ENCODE results near the gene SBF1. TPM values are rescaled to one million over a fixed set of nuclear protein-coding genes. Genes with fewer than 3 reads are reported as not detected.

SBF1 gene
- total RNA-seq, 2 donors from 2014 or later: 41.1 to 57.1 TPM

GRCh38 chr22:50461979-50462540 is 12.8 kb downstream of the SBF1 start:
- no peak overlapping the region for H3K4me3 ChIP-seq
- no peak for DNase-seq (ENCODE audit: low spot score)
- no peaks in the 10 kb centered on the region for H3K27me3 ChIP-seq
- no peak for TF ChIP-seq CTCF (IDR thresholded peaks at IDR 0.05)
- no peaks in the 10 kb centered on the region for H3K4me1 ChIP-seq
- peaks cover 96% of the 10 kb centered on the region for H3K36me3 ChIP-seq
- no peak overlapping the region for H3K27ac ChIP-seq
- H3K9me3 ChIP-seq: no peaks in the 10 kb centered on the region

GRCh38 chr22:50461536-50461935 is 13.3 kb downstream of the SBF1 start:
- Histone ChIP-seq H3K4me3 (no peak overlapping the region), H3K4me1 (no peaks in the 10 kb centered on the region), H3K27me3 (no peaks in the 10 kb centered on the region), H3K36me3 (peaks cover 90% of the 10 kb centered on the region), H3K9me3 (no peaks in the 10 kb centered on the region), H3K27ac (no peak overlapping the region)
- DNase-seq (ENCODE audit: low spot score): no peak
- no peak for TF ChIP-seq CTCF (IDR thresholded peaks at IDR 0.05)

- Histone ChIP-seq H3K9me3 (no peaks in the 10 kb centered on the region), H3K27me3 (no peaks in the 10 kb centered on the region), H3K27ac (no peak overlapping the region), H3K36me3 (peaks cover 86% of the 10 kb centered on the region), H3K4me3 (no peak overlapping the region), H3K4me1 (no peaks in the 10 kb centered on the region)
- DNase-seq (ENCODE audit: low spot score): no peak
- TF ChIP-seq CTCF (IDR thresholded peaks at IDR 0.05): no peak
Observed at GRCh38 chr22:50460938-50461337, 13.9 kb downstream of the SBF1 start.

GRCh38 chr22:50459496-50460140 is 15.2 kb downstream of the SBF1 start:
- no peaks in the 10 kb centered on the region for H3K4me1 ChIP-seq
- no peaks in the 10 kb centered on the region for H3K27me3 ChIP-seq
- H3K4me3 ChIP-seq: no peak overlapping the region
- no peak for TF ChIP-seq CTCF (IDR thresholded peaks at IDR 0.05)
- H3K9me3 ChIP-seq: no peaks in the 10 kb centered on the region
- DNase-seq (ENCODE audit: low spot score): no peak
- H3K36me3 ChIP-seq: peaks cover 86% of the 10 kb centered on the region
- H3K27ac ChIP-seq: no peak overlapping the region

GRCh38 chr22:50459016-50459415 is 15.8 kb downstream of the SBF1 start:
- no peaks in the 10 kb centered on the region for H3K4me1 ChIP-seq
- H3K36me3 ChIP-seq: peaks cover 86% of the 10 kb centered on the region
- H3K4me3 ChIP-seq: no peak overlapping the region
- no peak overlapping the region for H3K27ac ChIP-seq
- H3K27me3 ChIP-seq: no peaks in the 10 kb centered on the region
- no peak for TF ChIP-seq CTCF (IDR thresholded peaks at IDR 0.05)
- H3K9me3 ChIP-seq: no peaks in the 10 kb centered on the region
- DNase-seq (ENCODE audit: low spot score): no peak
